Peyer's patch (tissue), 4 donors: ENCODE measurements around the gene CPPED1.

ENCODE experiments used
- CTCF ChIP-seq, 6 experiments: fragments of 450-650 bp in 4 of 6; fragments of 200-600 bp in 2 of 6; sonication (generic) in 1 of 6; IDR thresholded peaks; one replicate each; pipeline ENCODE4 v1.5.1; 2017 to 2019; ENCODE audit warnings: antibody characterized with exemption in 6 of 6, mild to moderate bottlenecking in 3 of 6, moderate library complexity in 1 of 6
- POLR2A ChIP-seq, 2 donors: fragments of 450-650 bp; IDR thresholded peaks; one replicate each; pipeline ENCODE4 v1.5.1; 2017; ENCODE audit warnings: antibody characterized with exemption in 2 of 2, mild to moderate bottlenecking in 2 of 2, moderate library complexity in 2 of 2

GRCh38 chr16:12775656-12776236 is 27.9 kb downstream of the CPPED1 start:
- TF ChIP-seq POLR2A (IDR thresholded peaks at IDR 0.05): no peak
- TF ChIP-seq CTCF (IDR thresholded peaks at IDR 0.05): no peak
